NCI-H187 (cell line): ENCODE measurements around the gene MAP1B.

Experiments
- DNase-seq, 2 experiments: peaks; one replicate each; lab custom pipeline; 2025; lab: John Stamatoyannopoulos, UW

MAP1B gene

DNA sequence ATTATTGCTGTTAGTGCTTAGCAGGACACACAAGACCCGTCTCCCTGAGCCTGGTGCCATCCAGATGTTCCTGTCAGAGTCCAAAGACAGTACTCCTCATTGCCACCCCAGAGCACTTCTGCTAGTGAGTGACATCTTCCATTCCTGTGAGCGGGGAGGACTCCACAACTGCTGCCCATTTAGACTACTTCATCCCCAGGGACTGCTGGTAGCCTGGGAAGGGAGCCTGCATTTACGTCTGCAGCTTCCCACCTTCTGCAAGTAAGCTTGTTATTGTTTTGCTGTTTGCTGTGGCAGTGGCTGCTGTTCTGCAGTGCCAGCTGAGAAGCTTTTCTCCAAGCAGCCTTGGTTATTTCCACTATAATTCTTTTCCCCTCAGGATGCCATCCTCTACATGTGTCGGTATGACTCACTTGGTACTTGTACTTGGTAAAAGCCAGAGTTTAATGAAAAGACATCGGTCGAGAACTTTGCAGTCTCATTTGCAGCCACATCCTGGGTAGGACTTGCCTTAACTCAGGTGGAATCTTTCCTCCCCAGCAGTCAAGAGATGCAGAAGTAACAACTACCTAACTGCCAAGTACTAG is 10.6 kb upstream of the MAP1B start:
- DNase-seq: no peak

GRCh38 chr5:72101828-72102227 is 5.4 kb upstream of the MAP1B start:
- no peak for DNase-seq

GRCh38 chr5:72106817-72107130 is 501 bp upstream of the MAP1B start:
- DNase-seq: no peak

DNA sequence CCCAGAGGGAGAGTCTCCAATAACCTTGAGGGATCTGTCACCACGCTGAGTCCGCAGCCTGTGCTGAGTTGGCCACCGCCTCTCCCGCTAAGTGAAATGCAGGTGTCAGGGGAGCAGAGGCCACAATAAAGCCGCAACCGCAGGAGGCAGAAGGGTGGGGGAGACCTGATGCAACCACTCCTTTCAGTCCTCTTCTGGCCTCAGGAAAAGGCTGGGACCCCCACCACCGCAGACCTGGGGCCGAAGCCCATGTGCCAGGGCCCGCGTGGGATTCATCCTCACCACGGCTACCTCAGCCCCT is 576 bp downstream of the MAP1B start:
- DNase-seq: peak in 1 of 2 experiments; percentile 88

- DNase-seq: peak; percentile 66 to 88
Measured at GRCh38 chr5:72108202-72109061, 1.2 kb downstream of the MAP1B start.

- no peak for DNase-seq
Measured at GRCh38 chr5:72109062-72109411, 1.8 kb downstream of the MAP1B start.

DNA sequence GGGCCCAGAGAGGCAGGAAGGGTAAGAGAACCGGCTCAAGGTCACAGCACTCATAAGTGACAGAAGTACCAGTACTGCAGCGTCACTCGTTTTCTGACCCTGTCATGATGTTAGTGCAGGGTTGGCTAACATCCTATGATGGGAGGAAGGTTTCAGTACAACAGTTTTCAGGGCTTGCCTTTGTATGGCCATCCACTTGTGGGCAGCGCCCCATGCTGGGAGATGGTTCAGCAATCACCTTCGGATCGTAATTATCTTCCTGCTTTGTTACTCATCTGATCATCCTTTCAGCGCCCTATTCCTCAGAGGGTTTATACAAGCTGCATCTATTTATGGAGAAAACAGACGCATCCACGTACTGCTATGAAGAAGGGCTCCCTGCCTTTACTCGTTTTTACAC is 2.4 kb downstream of the MAP1B start:
- no peak for DNase-seq

- no peak for DNase-seq
Measured at GRCh38 chr5:72110394-72111013, 3.2 kb downstream of the MAP1B start.

DNA sequence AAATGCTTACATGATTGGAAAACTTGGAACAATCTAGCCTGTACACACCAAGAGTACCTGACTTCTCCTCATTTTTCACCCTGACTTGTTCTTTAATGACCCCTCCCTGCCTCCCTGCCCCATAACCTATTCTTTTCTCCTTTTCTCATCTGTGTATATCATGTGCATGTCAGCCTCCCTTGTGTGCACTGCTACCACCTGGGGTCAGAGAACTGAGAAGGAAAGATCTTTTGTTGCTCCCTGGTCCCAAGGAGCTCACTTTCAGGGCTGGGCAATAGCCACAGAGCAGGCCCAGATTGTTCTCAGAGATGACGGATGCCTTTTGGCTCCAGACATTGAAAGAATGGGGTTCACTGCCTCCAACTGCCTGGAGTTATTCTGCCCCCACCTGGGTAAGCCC is 5.1 kb downstream of the MAP1B start:
- DNase-seq: no peak

- DNase-seq: no peak
Measured at GRCh38 chr5:72114629-72115028, 7.4 kb downstream of the MAP1B start.

GRCh38 chr5:72115296-72115695 is 8.0 kb downstream of the MAP1B start:
- DNase-seq: no peak

DNA sequence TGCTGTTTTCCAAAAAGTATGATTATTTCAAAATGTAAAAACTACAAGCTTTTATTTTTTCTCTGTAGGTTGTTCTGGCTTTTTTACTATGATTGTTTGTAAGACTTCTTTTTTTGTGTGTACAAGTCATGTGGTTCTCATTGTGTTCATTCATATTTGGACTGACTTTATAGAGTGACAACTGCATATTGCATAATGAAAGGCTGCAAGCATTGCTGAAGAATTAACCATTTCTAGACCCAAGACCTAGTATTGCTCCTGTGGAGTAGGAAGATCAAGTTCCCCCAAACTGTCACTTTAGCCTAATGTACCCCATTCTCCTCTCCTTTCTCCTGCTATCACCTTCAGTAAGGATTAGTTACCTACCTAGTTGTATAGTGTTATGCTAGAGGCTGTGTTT is 10.0 kb downstream of the MAP1B start:
- no peak for DNase-seq

- DNase-seq: peak in 1 of 2 experiments; percentile 15
Measured at GRCh38 chr5:72121052-72121779, 13.9 kb downstream of the MAP1B start.

- no peak for DNase-seq
Measured at GRCh38 chr5:72121780-72122445, 14.6 kb downstream of the MAP1B start.

- DNase-seq: peak; percentile 34 to 55
Measured at GRCh38 chr5:72122602-72123001, 15.3 kb downstream of the MAP1B start.

GRCh38 chr5:72123764-72124376 is 16.6 kb downstream of the MAP1B start:
- DNase-seq: no peak

- no peak for DNase-seq
Measured at GRCh38 chr5:72125271-72125940, 18.1 kb downstream of the MAP1B start.

- DNase-seq: no peak
Measured at GRCh38 chr5:72125941-72126620, 18.8 kb downstream of the MAP1B start.

GRCh38 chr5:72126796-72127195 is 19.5 kb downstream of the MAP1B start:
- no peak for DNase-seq

DNA sequence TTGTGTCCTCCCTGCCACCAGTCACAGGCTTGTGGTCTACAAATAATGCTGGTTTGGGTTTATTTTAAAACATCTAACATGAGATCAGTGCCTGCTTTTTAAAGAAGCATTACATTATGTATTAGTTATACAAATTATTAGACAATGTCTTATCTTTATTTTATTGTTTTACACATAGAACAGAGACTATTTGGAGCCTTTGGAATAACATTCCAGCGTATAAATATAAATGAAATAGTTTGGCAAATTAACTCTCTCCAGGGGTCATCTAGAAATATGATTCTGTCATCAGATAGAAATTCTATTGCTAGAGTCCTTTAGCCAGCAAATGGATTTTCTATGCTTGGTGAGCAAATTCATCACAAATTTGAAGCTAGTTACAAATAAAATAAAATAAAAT is 22.4 kb downstream of the MAP1B start:
- no peak for DNase-seq

GRCh38 chr5:72130351-72130761 is 23.1 kb downstream of the MAP1B start:
- DNase-seq: no peak
